Skeletal muscle cell (primary cell): ENCODE data around the gene MYMX.

Source experiments
- DNase-seq: peaks from one replicate; pipeline ENCODE4 v3.0.0-alpha.2; 2010; ENCODE audit warnings: low read depth
- H3K4me3 ChIP-seq: 2 replicates; pipeline ENCODE4 v1.5.1; 2011; ENCODE audit warnings: low read depth, mild to moderate bottlenecking, control low read depth, low read length, moderate library complexity

Gene MYMX

GRCh38 chr6:44246663-44247337, 30.1 kb downstream of the MYMX start, which contains the start of gene HSP90AB1:
HSP90AB1 (plus strand) TSS chr6:44247101; CDS start chr6:44248630, 1,529 bp downstream.
- peak within 1 kb of the TSS; percentile 71 for H3K4me3 ChIP-seq
- peak; percentile 97 for DNase-seq

GRCh38 chr6:44247338-44248302, 30.9 kb downstream of the MYMX start:
- H3K4me3 ChIP-seq: peak overlapping the region; percentile 71
- DNase-seq: no peak

- H3K4me3 ChIP-seq: peak overlapping the region; percentile 71
- DNase-seq: no peak
Measured at GRCh38 chr6:44248579-44248978, 31.9 kb downstream of the MYMX start.

DNA sequence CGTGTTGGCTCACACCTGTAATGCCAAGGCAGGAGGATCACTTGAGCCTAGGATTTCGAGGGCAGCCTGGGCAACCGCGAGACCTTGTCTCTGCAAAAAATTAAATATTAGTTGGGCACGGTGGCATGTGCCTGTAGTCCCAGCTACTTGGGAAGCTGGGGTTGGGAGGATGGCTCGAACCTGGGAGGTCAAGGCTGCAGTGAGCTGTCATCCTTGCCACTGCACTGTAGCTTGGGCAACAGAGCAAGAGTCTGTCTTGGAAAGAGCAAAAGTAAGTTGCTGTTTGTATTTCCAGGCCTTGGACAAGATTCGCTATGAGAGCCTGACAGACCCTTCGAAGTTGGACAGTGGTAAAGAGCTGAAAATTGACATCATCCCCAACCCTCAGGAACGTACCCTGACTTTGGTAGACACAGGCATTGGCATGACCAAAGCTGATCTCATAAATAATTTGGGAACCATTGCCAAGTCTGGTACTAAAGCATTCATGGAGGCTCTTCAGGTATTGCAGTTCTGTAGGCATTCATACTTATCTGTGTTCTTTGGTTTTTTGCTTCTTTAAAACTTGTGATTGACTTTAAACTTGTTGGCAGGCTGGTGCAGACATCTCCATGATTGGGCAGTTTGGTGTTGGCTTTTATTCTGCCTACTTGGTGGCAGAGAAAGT, 32.5 kb downstream of the MYMX start:
- no peak for DNase-seq
- H3K4me3 ChIP-seq: peak overlapping the region; percentile 71

- DNase-seq: no peak
- no peak overlapping the region for H3K4me3 ChIP-seq
Measured at GRCh38 chr6:44250067-44250717, 33.5 kb downstream of the MYMX start.

GRCh38 chr6:44250718-44251123, 34.0 kb downstream of the MYMX start:
- no peak for DNase-seq
- no peak overlapping the region for H3K4me3 ChIP-seq

DNA sequence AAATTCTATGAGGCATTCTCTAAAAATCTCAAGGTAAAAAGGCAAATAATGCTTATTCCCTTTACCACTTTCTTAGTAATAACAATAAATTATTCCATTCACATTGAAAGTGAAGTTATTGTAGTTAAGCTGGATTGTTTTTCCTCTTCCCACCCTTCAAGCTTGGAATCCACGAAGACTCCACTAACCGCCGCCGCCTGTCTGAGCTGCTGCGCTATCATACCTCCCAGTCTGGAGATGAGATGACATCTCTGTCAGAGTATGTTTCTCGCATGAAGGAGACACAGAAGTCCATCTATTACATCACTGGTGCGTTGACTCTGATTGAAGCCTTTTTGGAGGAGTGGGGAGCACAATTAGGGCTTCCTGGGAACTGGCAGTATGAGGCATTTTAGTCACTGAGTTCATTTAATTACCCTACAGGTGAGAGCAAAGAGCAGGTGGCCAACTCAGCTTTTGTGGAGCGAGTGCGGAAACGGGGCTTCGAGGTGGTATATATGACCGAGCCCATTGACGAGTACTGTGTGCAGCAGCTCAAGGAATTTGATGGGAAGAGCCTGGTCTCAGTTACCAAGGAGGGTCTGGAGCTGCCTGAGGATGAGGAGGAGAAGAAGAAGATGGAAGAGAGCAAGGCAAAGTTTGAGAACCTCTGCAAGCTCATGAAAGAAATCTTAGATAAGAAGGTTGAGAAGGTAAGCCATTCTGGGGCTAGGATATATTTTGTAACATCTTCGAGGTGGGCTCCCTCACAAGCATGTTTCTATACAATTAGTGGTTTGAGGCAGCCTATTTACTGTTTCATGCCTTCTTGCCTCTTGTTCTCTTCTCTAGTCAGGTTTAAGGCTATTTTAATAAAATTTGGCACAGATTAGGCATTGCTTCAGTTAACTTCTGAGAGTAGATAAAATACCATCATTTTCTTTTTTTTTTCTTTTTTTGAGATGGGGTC, 35.1 kb downstream of the MYMX start:
- DNase-seq: no peak
- H3K4me3 ChIP-seq: no peak overlapping the region

DNA sequence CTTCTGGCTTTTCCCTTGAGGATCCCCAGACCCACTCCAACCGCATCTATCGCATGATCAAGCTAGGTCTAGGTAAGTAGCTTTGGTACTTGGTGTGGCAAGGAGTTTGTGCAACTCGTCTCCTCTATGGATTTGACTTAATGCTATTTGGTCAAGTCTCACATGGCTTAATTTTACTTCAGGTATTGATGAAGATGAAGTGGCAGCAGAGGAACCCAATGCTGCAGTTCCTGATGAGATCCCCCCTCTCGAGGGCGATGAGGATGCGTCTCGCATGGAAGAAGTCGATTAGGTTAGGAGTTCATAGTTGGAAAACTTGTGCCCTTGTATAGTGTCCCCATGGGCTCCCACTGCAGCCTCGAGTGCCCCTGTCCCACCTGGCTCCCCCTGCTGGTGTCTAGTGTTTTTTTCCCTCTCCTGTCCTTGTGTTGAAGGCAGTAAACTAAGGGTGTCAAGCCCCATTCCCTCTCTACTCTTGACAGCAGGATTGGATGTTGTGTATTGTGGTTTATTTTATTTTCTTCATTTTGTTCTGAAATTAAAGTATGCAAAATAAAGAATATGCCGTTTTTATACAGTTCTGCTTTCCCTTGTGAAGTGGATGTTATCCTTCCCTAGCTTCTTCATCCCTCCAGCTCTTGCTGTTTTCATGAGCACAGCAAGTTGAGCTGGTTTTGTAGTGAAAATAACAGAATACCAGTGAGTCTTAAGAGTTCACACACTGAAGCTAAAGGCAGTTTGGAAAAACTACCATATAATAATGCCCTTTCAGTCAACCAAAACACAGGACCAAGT, 36.8 kb downstream of the MYMX start:
- H3K4me3 ChIP-seq: no peak overlapping the region
- DNase-seq: no peak

GRCh38 chr6:44254191-44255104, 37.7 kb downstream of the MYMX start:
- no peak overlapping the region for H3K4me3 ChIP-seq
- DNase-seq: no peak

- no peak for DNase-seq
- no peak overlapping the region for H3K4me3 ChIP-seq
Measured at GRCh38 chr6:44255105-44255808, 38.5 kb downstream of the MYMX start.

DNA sequence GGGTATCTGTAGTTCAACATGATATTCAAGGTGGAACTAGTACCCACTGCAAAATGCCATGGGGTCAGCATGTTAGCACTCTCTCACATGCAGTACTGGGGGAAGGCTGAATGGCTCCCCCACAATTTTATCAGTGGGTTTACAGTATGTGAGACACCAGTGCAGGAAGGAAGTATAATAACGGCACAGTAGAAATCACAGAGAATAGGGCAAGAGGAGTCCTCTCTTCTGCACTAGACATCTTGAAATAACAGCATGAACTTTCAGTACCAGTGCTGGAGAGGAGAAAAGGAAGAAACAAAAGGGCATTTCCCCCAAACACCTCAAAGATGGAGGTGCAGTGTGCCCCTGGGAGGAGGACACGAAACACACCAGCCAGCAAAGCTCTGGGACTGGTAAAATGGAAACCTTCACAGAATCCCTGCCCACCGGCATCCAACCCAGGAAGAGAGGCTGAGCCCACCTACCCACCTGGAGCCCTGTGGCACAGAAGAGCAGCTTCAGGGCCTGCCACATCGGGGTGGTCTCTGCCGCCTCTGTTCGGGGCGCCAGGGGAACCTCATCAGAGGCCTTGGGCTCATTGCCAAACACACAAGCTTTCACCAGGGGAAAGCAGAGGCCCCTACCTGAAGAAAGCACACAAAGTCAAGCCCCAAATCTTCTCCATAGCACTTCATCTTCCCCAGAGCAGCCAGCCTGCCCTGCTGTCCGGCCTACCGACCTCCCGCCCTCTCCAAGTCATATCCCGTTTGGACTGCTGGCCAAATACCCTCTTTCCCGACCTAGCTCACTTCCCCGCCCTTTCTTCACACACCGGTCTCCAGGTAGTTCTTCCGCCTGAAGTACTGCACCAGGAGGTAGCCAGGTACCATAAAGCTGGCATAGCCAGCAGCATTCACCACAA, 39.4 kb downstream of the MYMX start:
- DNase-seq: no peak
- peak overlapping the region; percentile 88 for H3K4me3 ChIP-seq

- H3K4me3 ChIP-seq: peak overlapping the region; percentile 88
- DNase-seq: no peak
Measured at GRCh38 chr6:44256775-44257024, 40.0 kb downstream of the MYMX start.

GRCh38 chr6:44257025-44257752, 40.5 kb downstream of the MYMX start, which contains the start of gene SLC35B2:
SLC35B2 (minus strand) TSS chr6:44257528; CDS start chr6:44257410, 118 bp downstream.
- DNase-seq: peak; percentile 25
- H3K4me3 ChIP-seq: peak within 1 kb of the TSS; percentile 88

DNA sequence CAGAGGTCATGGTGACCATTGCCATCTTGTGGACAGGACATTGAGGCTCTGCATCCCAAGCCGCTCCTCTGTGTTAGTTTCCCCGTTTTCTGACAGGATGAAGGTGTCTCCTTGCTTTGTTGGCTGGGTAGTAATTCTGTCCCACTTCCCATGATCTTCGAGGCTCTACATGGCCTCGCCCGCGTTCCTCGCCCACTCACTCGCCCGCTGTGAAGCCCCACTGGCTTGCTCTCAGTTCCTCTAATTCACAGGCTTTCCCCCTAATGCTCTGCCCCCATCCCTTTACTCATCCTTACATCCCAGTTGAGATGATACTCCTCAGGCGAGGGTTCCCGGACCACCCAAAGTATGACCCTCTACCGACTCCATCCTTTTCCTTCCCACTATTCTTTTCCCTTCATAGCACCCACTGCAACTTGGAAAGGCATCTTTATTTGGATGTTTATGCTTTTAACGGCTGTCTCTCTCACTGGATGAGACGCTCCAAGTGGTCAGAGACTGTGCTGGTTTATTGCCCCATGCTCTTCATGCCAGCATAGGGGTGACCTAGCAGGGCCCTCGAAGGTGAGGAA, 41.1 kb downstream of the MYMX start:
- no peak for DNase-seq
- peak overlapping the region; percentile 88 for H3K4me3 ChIP-seq
